Germinal center (tissue), 1 donor: ENCODE data around the gene ATP8A1.

Source experiments
- DNase-seq: peaks from one replicate; pipeline ENCODE4 v3.0.0; 2012; ENCODE audit warnings: mixed read lengths, low spot score

Gene ATP8A1

GRCh38 chr4:42568610-42569207 is 88.2 kb downstream of the ATP8A1 start:
- peak; percentile 59 for DNase-seq

- no peak for DNase-seq
These were observed 90.1 kb downstream of the ATP8A1 start for GRCh38 chr4:42566835-42567234.

GRCh38 chr4:42562016-42562415 is 94.9 kb downstream of the ATP8A1 start:
- no peak for DNase-seq

- no peak for DNase-seq
These were observed 95.9 kb downstream of the ATP8A1 start for GRCh38 chr4:42561031-42561430.

GRCh38 chr4:42560467-42560861 is 96.4 kb downstream of the ATP8A1 start:
- no peak for DNase-seq

GRCh38 chr4:42558156-42558555 is 98.7 kb downstream of the ATP8A1 start:
- DNase-seq = no peak

- DNase-seq = no peak
These were observed 101.1 kb downstream of the ATP8A1 start for GRCh38 chr4:42555828-42556227.

GRCh38 chr4:42554072-42554471 is 102.8 kb downstream of the ATP8A1 start:
- DNase-seq = no peak

- DNase-seq = no peak
These were observed 107.0 kb downstream of the ATP8A1 start for GRCh38 chr4:42549896-42550295.

GRCh38 chr4:42547805-42548204 is 109.1 kb downstream of the ATP8A1 start:
- DNase-seq = no peak

GRCh38 chr4:42543762-42544161 is 113.1 kb downstream of the ATP8A1 start:
- no peak for DNase-seq

GRCh38 chr4:42543126-42543525 is 113.8 kb downstream of the ATP8A1 start:
- no peak for DNase-seq

- DNase-seq = no peak
These were observed 115.3 kb downstream of the ATP8A1 start for GRCh38 chr4:42541647-42542046.

- DNase-seq = no peak
These were observed 123.9 kb downstream of the ATP8A1 start for GRCh38 chr4:42533042-42533441.

GRCh38 chr4:42531341-42532030 is 125.4 kb downstream of the ATP8A1 start:
- no peak for DNase-seq

GRCh38 chr4:42523066-42523718 is 133.7 kb downstream of the ATP8A1 start:
- no peak for DNase-seq

GRCh38 chr4:42519803-42520417 is 137.0 kb downstream of the ATP8A1 start:
- DNase-seq = peak; percentile 26

- DNase-seq = peak; percentile 3
These were observed 141.6 kb downstream of the ATP8A1 start for GRCh38 chr4:42515156-42515884.

GRCh38 chr4:42513748-42514492 is 143.0 kb downstream of the ATP8A1 start:
- no peak for DNase-seq

- DNase-seq = no peak
These were observed 144.7 kb downstream of the ATP8A1 start for GRCh38 chr4:42512226-42512625.

- no peak for DNase-seq
These were observed 146.7 kb downstream of the ATP8A1 start for GRCh38 chr4:42510225-42510624.
